AG10803 (cell line): ENCODE data around the gene LARP1B.
"Not testable (repeated sequence)": the region's sequence is repeated elsewhere in the genome, so short reads cannot be mapped to it uniquely, and the experiment has no call there.

Source experiments
- DNase-seq: peaks from one replicate; pipeline ENCODE4 v3.0.0; 2010; ENCODE audit warnings: low read depth
- H3K4me3 ChIP-seq: 2 replicates; pipeline ENCODE4 v1.5.1; 2011; ENCODE audit warnings: mild to moderate bottlenecking, low read length, control low read depth
- CTCF ChIP-seq: conservative IDR thresholded peaks from 2 replicates; pipeline ENCODE4 v1.5.1; 2011; ENCODE audit warnings: mild to moderate bottlenecking, low read length, control low read depth, inconsistent platforms

Gene LARP1B

GRCh38 chr4:128232719-128233118, 171.6 kb downstream of the LARP1B start:
- H3K4me3 ChIP-seq, result no peak overlapping the region
- TF ChIP-seq CTCF, result no peak
- no peak for DNase-seq

GRCh38 chr4:128234836-128235235, 173.7 kb downstream of the LARP1B start:
- DNase-seq, result no peak
- no peak overlapping the region for H3K4me3 ChIP-seq
- no peak for TF ChIP-seq CTCF

GRCh38 chr4:128241019-128241418, 179.9 kb downstream of the LARP1B start:
- TF ChIP-seq CTCF, result no peak
- DNase-seq, result no peak
- H3K4me3 ChIP-seq, result no peak overlapping the region

GRCh38 chr4:128241425-128241913, 180.4 kb downstream of the LARP1B start:
- DNase-seq, result peak; percentile 99
- no peak overlapping the region for H3K4me3 ChIP-seq
- TF ChIP-seq CTCF, result no peak

GRCh38 chr4:128241981-128242380, 180.9 kb downstream of the LARP1B start:
- DNase-seq, result no peak
- no peak for TF ChIP-seq CTCF
- no peak overlapping the region for H3K4me3 ChIP-seq

- no peak for TF ChIP-seq CTCF
- no peak overlapping the region for H3K4me3 ChIP-seq
- DNase-seq, result no peak
These were observed 181.5 kb downstream of the LARP1B start for GRCh38 chr4:128242601-128243000.

GRCh38 chr4:128244379-128244778, 183.3 kb downstream of the LARP1B start:
- TF ChIP-seq CTCF, result no peak
- no peak overlapping the region for H3K4me3 ChIP-seq
- peak; percentile 51 for DNase-seq

- not testable (repeated sequence) for H3K4me3 ChIP-seq, DNase-seq
These were observed 184.3 kb downstream of the LARP1B start for GRCh38 chr4:128245391-128245790.
